ENCODE results near the gene WHAMM. TPM values are rescaled to one million over a fixed set of nuclear protein-coding genes. Genes with fewer than 3 reads are reported as not detected.

The WHAMM gene
- polyA plus RNA-seq, 2 of the 4 experiments (the other 2 are of a cell fraction): 5.1 to 5.6 TPM

DNA sequence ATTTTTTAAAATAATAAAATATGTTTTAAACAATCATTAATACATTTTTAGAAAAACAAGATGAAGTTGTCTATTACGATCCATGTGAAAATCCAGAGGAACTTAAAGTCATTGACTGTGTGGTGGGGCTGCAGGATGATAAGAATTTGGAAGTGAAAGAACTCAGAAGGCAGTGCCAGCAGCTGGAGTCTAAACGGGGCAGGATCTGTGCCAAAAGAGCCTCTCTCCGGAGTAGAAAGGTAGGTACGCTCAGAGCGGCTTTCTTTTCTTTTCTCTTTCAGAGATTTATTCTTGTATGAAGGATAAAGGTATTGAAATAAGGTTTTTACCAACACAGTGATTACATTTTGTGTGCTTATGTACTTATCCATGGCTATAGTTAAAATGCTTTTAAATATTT lies 13.6 kb downstream of the WHAMM start:
- Histone ChIP-seq H3K4me1 (peaks cover 4% of the 10 kb centered on the region; the same call in 2 of the 3 replicates), H3K9me3 (peaks cover 7% of the 10 kb centered on the region), H3K4me2 (no peak overlapping the region), H3K27ac (no peak overlapping the region), H3K4me3 (no peak overlapping the region)
- TF ChIP-seq ZFP36 (IDR thresholded peaks at IDR 0.05; ENCODE audit: borderline replicate concordance, partially characterized antibody) (no peak), SREBF2 (IDR thresholded peaks at IDR 0.05) (no peak), MYC (IDR thresholded peaks at IDR 0.05; ENCODE audit: borderline replicate concordance, low read length) (no peak), NR3C1 (IDR thresholded peaks at IDR 0.05) (no peak), PHF8 (IDR thresholded peaks at IDR 0.05; ENCODE audit: borderline replicate concordance, low read depth) (no peak), RCOR1 (IDR thresholded peaks at IDR 0.05; ENCODE audit: low read depth, low read length) (no peak), RNF2 (IDR thresholded peaks at IDR 0.05; ENCODE audit: borderline replicate concordance, low read depth) (no peak), POLR2A (IDR thresholded peaks at IDR 0.05; ENCODE audit: low read length) (no peak), EHMT2 (IDR thresholded peaks at IDR 0.05; ENCODE audit: low read depth) (no peak), KDM5A (IDR thresholded peaks at IDR 0.05) (no peak), CHD2 (IDR thresholded peaks at IDR 0.05; ENCODE audit: low read length, partially characterized antibody) (no peak), FOSB (CRISPR knock-in tag; IDR thresholded peaks at IDR 0.05) (no peak), TP53 (CRISPR knock-in tag; IDR thresholded peaks at IDR 0.05) (no peak), FOSL2 (IDR thresholded peaks at IDR 0.05) (no peak), FOSL2 (CRISPR knock-in tag; IDR thresholded peaks at IDR 0.05) (no peak)
- TF ChIP-seq, protein P1, sequence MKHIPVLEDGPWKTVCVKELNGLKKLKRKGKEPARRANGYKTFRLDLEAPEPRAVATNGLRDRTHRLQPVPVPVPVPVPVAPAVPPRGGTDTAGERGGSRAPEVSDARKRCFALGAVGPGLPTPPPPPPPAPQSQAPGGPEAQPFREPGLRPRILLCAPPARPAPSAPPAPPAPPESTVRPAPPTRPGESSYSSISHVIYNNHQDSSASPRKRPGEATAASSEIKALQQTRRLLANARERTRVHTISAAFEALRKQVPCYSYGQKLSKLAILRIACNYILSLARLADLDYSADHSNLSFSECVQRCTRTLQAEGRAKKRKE (CRISPR knock-in tag; IDR thresholded peaks at IDR 0.05; ENCODE audit: low read depth): no peak
- TF ChIP-seq, protein P2, sequence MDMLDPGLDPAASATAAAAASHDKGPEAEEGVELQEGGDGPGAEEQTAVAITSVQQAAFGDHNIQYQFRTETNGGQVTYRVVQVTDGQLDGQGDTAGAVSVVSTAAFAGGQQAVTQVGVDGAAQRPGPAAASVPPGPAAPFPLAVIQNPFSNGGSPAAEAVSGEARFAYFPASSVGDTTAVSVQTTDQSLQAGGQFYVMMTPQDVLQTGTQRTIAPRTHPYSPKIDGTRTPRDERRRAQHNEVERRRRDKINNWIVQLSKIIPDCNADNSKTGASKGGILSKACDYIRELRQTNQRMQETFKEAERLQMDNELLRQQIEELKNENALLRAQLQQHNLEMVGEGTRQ (IDR thresholded peaks at IDR 0.05): no peak
- TF ChIP-seq, protein P3, sequence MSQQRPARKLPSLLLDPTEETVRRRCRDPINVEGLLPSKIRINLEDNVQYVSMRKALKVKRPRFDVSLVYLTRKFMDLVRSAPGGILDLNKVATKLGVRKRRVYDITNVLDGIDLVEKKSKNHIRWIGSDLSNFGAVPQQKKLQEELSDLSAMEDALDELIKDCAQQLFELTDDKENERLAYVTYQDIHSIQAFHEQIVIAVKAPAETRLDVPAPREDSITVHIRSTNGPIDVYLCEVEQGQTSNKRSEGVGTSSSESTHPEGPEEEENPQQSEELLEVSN (IDR thresholded peaks at IDR 0.05; ENCODE audit: borderline replicate concordance, low read depth): no peak
- TF ChIP-seq, protein P4, sequence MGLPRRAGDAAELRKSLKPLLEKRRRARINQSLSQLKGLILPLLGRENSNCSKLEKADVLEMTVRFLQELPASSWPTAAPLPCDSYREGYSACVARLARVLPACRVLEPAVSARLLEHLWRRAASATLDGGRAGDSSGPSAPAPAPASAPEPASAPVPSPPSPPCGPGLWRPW (IDR thresholded peaks at IDR 0.05): no peak
- TF ChIP-seq, protein P5, sequence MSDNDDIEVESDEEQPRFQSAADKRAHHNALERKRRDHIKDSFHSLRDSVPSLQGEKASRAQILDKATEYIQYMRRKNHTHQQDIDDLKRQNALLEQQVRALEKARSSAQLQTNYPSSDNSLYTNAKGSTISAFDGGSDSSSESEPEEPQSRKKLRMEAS (IDR thresholded peaks at IDR 0.05): no peak
- ATAC-seq (no peak), DNase-seq (ENCODE audit: low read depth in 1 of 2, low spot score in 1 of 2) (no peak), FAIRE-seq (no peak)
- POLR2A ChIA-PET: no interaction called here
- 97% methylated on average over 5 of the region's 5 CpGs for WGBS (ENCODE audit: missing lambda C conversion rate)
- CTCF ChIA-PET: no interaction called here

DNA sequence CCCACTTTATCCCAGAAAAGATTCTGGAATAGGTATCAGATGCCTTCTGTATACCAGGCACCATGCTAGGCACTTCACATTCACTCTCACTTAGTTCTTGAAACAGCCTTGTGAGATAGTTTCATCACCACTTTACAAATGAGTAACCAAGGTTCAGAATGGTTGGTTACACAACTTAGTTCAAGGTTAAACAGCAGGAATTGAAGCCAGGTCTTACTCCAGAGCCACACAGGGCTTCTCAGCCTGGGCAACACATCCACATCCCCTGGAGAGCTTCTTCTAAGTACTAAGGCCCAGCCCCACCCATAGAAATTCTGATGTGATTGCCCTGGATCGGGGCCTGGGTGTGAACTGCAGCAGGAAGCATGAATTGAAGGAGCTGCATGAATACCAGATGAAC lies 18.6 kb downstream of the WHAMM start:
- TF ChIP-seq EHMT2 (IDR thresholded peaks at IDR 0.05; ENCODE audit: low read depth) (no peak), NFE2L2 (conservative IDR thresholded peaks at IDR 0.05; ENCODE audit: low read length) (no peak), MAZ (IDR thresholded peaks at IDR 0.05; ENCODE audit: borderline replicate concordance, low read depth, low read length) (no peak), FOXS1 (CRISPR knock-in tag; IDR thresholded peaks at IDR 0.05) (no peak), JUNB (IDR thresholded peaks at IDR 0.05) (no peak), PHF8 (IDR thresholded peaks at IDR 0.05; ENCODE audit: borderline replicate concordance, low read depth) (no peak), TP53 (CRISPR knock-in tag; IDR thresholded peaks at IDR 0.05) (no peak), NR3C1 (IDR thresholded peaks at IDR 0.05) (no peak), BHLHE40 (IDR thresholded peaks at IDR 0.05; ENCODE audit: low read depth, low read length) (no peak), POLR2AphosphoS2 (conservative IDR thresholded peaks at IDR 0.05; ENCODE audit: low read length) (no peak)
- TF ChIP-seq, protein P1 (CRISPR knock-in tag; IDR thresholded peaks at IDR 0.05; ENCODE audit: low read depth): no peak
- TF ChIP-seq, protein P5 (IDR thresholded peaks at IDR 0.05): no peak
- TF ChIP-seq, protein P4 (IDR thresholded peaks at IDR 0.05): no peak
- Histone ChIP-seq H3K4me3 (no peak overlapping the region), H3K4me2 (0 out of 3 replicates have a peak overlapping the region, but pooled peaks have one; percentile 3), H3K27ac (no peak overlapping the region), H3K4me1 (peaks cover 25% of the 10 kb centered on the region), H3K9me3 (no peaks in the 10 kb centered on the region)
- FAIRE-seq (no peak), DNase-seq (ENCODE audit: low read depth in 1 of 2, low spot score in 1 of 2) (no peak), ATAC-seq (peak in 1 of 2 experiments; percentile 31; a peak in 1 of 6 replicates)
- ChIA-PET CTCF (interaction anchor here (0.5 to 1.4 kb wide), 2 partner anchors 172 to 1716 kb away, joined by 3 read pairs; no protein-coding TSS in a partner anchor), POLR2A (interaction anchor here (0.7 kb wide), 1 partner anchor 297 kb away, joined by 3 read pairs; no protein-coding TSS in a partner anchor)
- WGBS (ENCODE audit: missing lambda C conversion rate): 53% methylated on average over 1 of the region's 1 CpG
